Measurements from ENCODE around the gene CHRNA3. TPM values are rescaled to one million over a fixed set of nuclear protein-coding genes. Genes with fewer than 3 reads are reported as not detected.
"Not testable (repeated sequence)": the region's sequence is repeated elsewhere in the genome, so short reads cannot be mapped to it uniquely, and the experiment has no call there.

The CHRNA3 gene
- total RNA-seq, 1 experiment from 2014 or later, result not detected

DNA sequence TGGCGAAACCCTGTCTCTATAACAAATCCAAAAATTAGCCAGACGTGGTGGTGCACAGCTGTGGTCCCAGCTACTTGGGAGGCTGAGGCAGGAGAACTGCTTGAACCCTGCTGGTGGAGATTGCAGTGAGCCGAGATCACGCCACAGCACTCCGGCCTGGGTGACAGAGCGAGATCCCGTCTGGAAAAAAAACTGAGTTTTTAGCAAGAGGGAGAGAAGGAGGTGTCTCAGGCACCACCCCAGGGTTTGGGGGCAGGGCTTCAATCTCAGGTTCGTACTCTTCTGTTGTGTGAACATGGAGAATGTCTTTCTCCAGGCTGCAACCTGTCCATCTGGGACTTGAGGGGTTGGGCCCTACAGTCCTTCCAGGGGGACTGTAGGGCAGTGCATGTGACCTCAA, 2.7 kb downstream of the CHRNA3 start:
- DNase-seq (ENCODE audit: low read depth), result no peak

GRCh38 chr15:78617516-78617915, 3.3 kb downstream of the CHRNA3 start:
- DNase-seq (ENCODE audit: low read depth), result peak; percentile 14

DNA sequence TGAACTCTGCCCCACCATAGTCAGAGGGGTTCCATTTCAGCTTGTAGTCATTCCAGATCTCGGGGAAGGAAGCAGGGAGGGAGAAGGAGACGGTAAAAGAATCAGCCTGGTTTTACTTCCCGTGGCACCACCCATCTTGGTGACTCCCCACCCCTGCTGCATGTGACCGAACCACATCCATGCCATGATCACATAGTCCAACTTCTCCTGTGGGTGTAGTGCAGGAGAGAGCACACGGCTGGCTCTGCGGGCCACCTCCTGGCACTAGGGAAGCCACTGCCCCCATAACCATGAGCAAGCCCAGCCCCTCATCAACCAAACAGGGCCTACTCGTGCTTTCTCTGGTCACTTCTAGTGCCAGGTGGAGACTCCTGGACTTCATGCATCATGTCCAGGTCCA, 3.7 kb downstream of the CHRNA3 start:
- no peak for DNase-seq (ENCODE audit: low read depth)

DNA sequence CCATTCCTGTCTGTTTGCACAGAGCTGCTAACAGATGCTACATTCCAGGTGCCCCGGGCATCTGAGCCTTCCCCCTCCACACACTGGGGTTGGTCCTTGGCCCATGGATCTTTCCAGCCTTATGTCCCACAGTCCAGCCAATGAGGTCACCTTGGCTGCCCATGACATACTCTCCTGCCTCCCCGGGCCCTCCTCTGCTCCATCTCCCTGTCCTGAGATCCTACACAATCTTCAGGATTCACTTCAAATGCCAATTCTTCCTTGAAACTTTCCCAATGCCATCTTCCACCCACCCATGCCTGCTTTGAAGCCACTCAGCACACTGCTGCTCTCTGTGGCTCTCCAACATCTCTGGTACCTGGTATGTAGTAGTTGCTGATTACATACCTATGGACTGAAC, 4.3 kb downstream of the CHRNA3 start:
- no peak for DNase-seq (ENCODE audit: low read depth)

- DNase-seq (ENCODE audit: low read depth), result no peak
These were observed 5.6 kb downstream of the CHRNA3 start for GRCh38 chr15:78615151-78615589.

GRCh38 chr15:78614021-78614420, 6.8 kb downstream of the CHRNA3 start:
- no peak for DNase-seq (ENCODE audit: low read depth)

- DNase-seq (ENCODE audit: low read depth), result not testable (repeated sequence)
These were observed 11.2 kb downstream of the CHRNA3 start for GRCh38 chr15:78609551-78609950.

GRCh38 chr15:78605680-78606079, 15.1 kb downstream of the CHRNA3 start:
- no peak for DNase-seq (ENCODE audit: low read depth)

DNA sequence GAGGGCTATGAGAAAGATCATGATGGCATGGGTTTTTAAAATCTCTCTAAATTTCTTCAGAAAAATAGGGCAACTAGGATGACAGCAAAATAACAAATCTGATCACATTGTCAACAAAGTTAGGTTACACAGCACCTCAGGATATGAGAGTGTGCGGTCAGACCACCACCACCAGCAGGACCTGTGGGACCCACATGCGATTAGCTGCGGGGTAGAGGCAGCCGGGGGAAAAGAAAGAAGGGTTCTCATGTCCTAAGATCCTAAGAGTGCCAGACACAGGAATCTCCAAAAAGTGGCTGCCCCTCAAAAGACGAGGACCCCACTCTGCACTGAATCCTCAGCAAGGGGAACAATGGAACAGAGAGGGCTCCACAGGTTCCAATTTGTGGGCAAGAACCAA, 15.6 kb downstream of the CHRNA3 start:
- DNase-seq (ENCODE audit: low read depth), result no peak

DNA sequence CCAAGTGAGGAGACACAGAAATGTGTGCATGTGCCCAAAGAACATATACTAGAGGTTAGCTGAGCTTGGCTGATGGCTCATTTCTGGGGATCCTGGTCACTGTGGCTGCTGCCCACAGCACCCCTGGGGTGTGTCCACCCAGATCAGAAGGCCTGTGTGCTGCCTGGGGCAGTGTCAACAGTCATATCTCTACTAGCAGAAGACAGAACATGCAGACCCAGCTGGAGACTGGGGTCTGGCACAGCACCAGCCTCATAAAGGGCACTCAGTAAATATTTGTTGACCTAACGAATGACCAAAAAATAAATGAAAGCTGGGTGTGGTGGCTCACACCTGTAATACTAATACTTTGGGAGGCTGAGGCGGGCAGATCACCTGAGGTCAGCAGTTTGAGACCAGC, 16.4 kb downstream of the CHRNA3 start:
- DNase-seq (ENCODE audit: low read depth), result no peak

DNA sequence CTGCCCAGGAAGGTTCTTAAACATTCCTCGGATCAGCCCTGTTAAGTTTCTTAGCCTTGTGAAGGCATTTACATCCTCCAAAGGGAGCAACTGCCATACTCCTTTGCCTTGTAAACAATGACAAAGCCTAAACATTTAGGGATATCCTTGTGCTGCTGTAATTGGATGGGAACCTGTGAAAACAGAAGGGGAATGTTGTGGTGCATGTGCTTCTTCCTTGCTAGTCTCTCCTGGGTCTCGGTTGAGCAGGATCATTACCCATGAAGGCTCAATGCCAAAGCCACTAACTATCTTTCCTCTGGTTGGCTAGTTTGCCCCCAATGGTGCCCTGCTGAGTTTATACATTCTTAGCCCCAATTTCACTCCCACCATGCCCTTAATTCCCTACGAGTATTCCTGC, 17.3 kb downstream of the CHRNA3 start:
- DNase-seq (ENCODE audit: low read depth), result no peak

DNA sequence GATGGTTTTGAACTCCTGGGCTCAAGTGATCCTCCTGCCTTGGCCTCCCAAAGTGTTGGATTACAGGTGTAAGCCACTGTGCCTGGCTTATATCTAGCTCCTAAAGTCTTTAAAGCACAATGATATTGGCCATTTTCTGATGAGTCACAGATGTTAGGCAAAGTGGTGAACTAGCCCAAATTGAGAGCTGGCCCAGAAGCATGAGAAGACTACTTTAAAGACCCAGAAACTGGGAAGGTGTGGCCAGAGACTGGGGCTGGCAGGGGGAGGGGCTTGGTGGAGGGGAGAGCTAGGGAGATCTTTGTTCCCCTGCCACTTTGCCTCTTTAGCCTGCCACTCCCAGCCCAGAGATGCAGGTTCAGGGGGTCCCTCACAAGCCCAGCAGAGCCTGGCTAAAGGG, 21.6 kb downstream of the CHRNA3 start:
- no peak for DNase-seq (ENCODE audit: low read depth)

DNA sequence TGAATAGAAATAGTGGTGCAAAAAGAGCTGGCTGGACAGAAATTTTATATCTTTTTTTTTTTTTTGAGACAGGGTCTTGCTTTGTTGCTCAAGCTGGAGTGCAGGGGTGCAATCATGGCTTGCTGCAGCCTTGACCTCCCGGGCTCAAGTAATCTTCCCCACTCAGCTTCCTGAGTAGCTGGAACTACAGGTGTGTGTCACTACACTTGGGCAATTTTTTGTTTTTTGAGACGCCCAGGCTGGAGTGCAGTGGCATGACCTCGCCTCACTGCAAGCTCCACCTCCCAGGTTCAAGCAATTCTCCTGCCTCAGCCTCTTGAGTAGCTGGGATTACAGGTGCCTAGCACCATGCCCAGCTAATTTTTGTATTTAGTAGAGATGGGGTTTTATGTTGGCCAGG, 22.4 kb downstream of the CHRNA3 start:
- no peak for DNase-seq (ENCODE audit: low read depth)

GRCh38 chr15:78597583-78597982, 23.2 kb downstream of the CHRNA3 start:
- DNase-seq (ENCODE audit: low read depth), result no peak

DNA sequence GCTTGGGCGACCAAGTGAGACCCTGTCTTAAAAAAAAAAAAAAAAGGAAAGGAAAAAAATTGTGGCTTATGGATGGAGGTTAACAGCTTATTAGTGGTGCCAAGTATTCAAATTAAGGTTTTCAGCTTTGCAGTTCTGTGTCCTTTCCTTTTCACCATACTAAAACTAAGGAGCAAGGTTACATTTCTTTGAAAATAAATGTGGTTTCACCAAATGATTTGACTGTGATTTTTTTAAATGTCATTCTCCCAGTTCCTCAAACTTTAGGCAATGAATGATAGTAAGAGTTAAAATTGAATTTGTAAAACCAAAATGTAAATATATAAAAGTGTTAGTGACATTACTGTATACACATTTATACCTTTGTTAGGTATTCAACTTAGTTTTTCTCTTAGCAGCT, 45.9 kb downstream of the CHRNA3 start:
- no peak for DNase-seq (ENCODE audit: low read depth)

- no peak for DNase-seq (ENCODE audit: low read depth)
These were observed 47.4 kb downstream of the CHRNA3 start for GRCh38 chr15:78573416-78573815.

- no peak for DNase-seq (ENCODE audit: low read depth)
These were observed 49.4 kb downstream of the CHRNA3 start for GRCh38 chr15:78571382-78571781.

GRCh38 chr15:78570710-78571109, 50.1 kb downstream of the CHRNA3 start:
- no peak for DNase-seq (ENCODE audit: low read depth)

- DNase-seq (ENCODE audit: low read depth), result no peak
These were observed 53.3 kb downstream of the CHRNA3 start for GRCh38 chr15:78567531-78567930.

GRCh38 chr15:78565951-78566774, 54.6 kb downstream of the CHRNA3 start:
- DNase-seq (ENCODE audit: low read depth), result peak; percentile 38

DNA sequence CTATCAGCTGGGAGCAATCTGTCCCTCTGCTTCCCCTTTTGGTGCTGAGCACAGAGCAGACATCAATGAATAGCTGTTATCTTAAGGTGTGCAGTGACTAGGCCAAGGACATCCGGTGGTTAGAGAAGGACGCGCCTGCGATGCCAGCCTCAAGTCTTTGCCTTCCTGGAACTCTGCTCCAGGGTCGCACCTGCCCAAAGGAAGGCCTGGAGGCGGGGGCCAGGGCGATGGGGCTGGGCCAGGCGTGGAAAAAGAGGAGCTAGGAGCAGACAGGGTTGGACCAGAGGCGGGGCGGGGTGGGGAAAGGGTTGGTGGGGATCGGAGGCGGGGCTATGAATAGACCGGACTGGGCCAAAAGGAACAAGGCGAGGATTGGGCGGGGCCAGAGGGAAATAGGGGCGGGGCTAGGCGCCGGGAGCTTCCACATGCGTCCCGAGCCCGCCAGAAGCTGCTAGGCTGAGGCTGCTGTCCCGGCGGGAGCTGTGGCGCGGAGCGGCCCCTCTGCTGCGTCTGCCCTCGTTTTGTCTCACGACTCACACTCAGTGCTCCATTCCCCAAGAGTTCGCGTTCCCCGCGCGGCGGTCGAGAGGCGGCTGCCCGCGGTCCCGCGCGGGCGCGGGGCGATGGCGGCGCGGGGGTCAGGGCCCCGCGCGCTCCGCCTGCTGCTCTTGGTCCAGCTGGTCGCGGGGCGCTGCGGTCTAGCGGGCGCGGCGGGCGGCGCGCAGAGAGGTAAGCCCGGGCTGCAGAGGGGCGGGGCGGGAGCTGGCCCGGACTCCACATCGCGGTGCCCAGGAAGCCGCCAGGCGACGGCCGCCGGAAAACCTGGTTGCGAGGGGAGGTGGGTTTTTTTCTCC, 55.5 kb downstream of the CHRNA3 start, which contains the start of gene CHRNA5:
Gene CHRNA5 (plus strand): TSS at position 424 of the 854 bp plus-strand sequence. CDS start 200 bp downstream, at position 624.
- peak; percentile 77 for DNase-seq (ENCODE audit: low read depth)

GRCh38 chr15:78564743-78565096, 56.1 kb downstream of the CHRNA3 start:
- no peak for DNase-seq (ENCODE audit: low read depth)

DNA sequence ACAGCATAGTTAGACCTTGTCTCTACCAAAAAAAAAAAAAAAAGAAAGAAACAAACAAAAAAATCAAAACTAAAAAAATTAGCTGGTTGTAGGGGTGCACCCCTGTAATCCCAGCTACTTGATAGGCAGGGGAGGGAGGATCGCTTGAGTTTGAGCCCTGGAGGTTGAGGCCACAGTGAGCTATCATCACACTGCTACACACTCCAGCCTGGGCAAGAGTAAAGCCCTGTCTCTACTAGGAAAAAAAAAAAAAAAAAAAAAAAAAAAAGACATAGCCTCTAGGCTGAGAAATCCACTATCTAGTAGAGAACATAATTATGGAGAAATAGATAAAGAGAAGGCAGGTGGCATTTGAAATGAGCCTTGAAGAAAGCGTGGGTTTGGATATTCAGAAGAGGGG, 57.7 kb downstream of the CHRNA3 start:
- no peak for DNase-seq (ENCODE audit: low read depth)
